CD8-positive, alpha-beta memory T cell (primary cell): ENCODE measurements around the gene GSK3A. TPM values are rescaled to one million over a fixed set of nuclear protein-coding genes. Genes with fewer than 3 reads are reported as not detected.
"Not testable (repeated sequence)": the region's sequence is repeated elsewhere in the genome, so short reads cannot be mapped to it uniquely, and the experiment has no call there.

Source experiments
- CTCF ChIA-PET: fragments of 350-600 bp; sonication (Branson Sonifier 250); formaldehyde crosslinking; loops from one replicate; lab custom pipeline; 2021; ENCODE audit warnings: antibody characterized with exemption; lab: Charles Lee
- POLR2A ChIA-PET: fragments of 350-600 bp; sonication (Branson Sonifier 250); formaldehyde crosslinking; loops from one replicate; lab custom pipeline; 2021; ENCODE audit warnings: antibody characterized with exemption; lab: Charles Lee
- DNase-seq, 5 donors: peaks; one replicate each; pipeline versions ENCODE4 v3.0.0 to v3.0.0-alpha.2; 2020 to 2022; ENCODE audit warnings: mixed read lengths in 1 of 5
- H3K27ac ChIP-seq: one replicate; pipeline ENCODE4 v1.7.0; 2013; ENCODE audit warnings: low read depth, mild to moderate bottlenecking, low read length, moderate library complexity
- H3K27me3 ChIP-seq: 2 replicates; pipeline ENCODE4 v1.7.0; 2013; ENCODE audit warnings: low read length, mild to moderate bottlenecking; ENCODE audit not compliant: insufficient read depth, poor library complexity, severe bottlenecking
- H3K36me3 ChIP-seq: 2 replicates; pipeline ENCODE4 v1.7.0; 2013; ENCODE audit warnings: mild to moderate bottlenecking, low read length, moderate library complexity; ENCODE audit not compliant: insufficient read depth
- H3K4me1 ChIP-seq: 2 replicates; pipeline ENCODE4 v1.7.0; 2013; ENCODE audit warnings: mild to moderate bottlenecking, low read length, moderate library complexity; ENCODE audit not compliant: insufficient read depth
- H3K4me3 ChIP-seq: 2 replicates; pipeline ENCODE4 v1.7.0; 2013; ENCODE audit warnings: mild to moderate bottlenecking, low read length
- H3K9me3 ChIP-seq: 2 replicates; pipeline ENCODE4 v1.7.0; 2013; ENCODE audit warnings: mild to moderate bottlenecking, low read length
- H3K27ac Mint-ChIP-seq, 8 donors: one replicate each; pipeline ENCODE4 v1.8.0; 2020 to 2021; ENCODE audit warnings: mixed read lengths in 8 of 8, mild to moderate bottlenecking in 6 of 8, inconsistent platforms in 3 of 8, moderate library complexity in 3 of 8
- H3K27me3 Mint-ChIP-seq, 2 donors: one replicate each; pipeline ENCODE4 v1.8.0; 2020 to 2021; ENCODE audit warnings: mixed read lengths in 2 of 2, mild to moderate bottlenecking in 1 of 2, moderate library complexity in 1 of 2
- H3K36me3 Mint-ChIP-seq, 3 donors: one replicate each; pipeline ENCODE4 v1.8.0; 2020 to 2021; ENCODE audit warnings: mixed read lengths in 3 of 3, inconsistent platforms in 1 of 3, mild to moderate bottlenecking in 1 of 3
- H3K4me1 Mint-ChIP-seq, 3 donors: one replicate each; pipeline ENCODE4 v1.8.0; 2020 to 2021; ENCODE audit warnings: mixed read lengths in 3 of 3, inconsistent platforms in 1 of 3, mild to moderate bottlenecking in 1 of 3
- H3K4me3 Mint-ChIP-seq, 7 donors: one replicate each; pipeline ENCODE4 v1.8.0; 2020 to 2021; ENCODE audit warnings: mixed read lengths in 7 of 7, mild to moderate bottlenecking in 6 of 7, moderate library complexity in 4 of 7, inconsistent platforms in 2 of 7
- H3K9me3 Mint-ChIP-seq, 5 donors: one replicate each; pipeline ENCODE4 v1.8.0; 2020 to 2022; ENCODE audit warnings: mixed read lengths in 5 of 5, mild to moderate bottlenecking in 3 of 5, moderate library complexity in 2 of 5, inconsistent platforms in 1 of 5
- polyA plus RNA-seq: library from polyadenylated mRNA; unstranded; fragments of 300-500 nt; fragmentation: Illumina TruSeq; gene quantifications from one replicate; pipeline ENCODE4 v1.2.3, GENCODE V29; 2021
- total RNA-seq, 2 experiments: library from RNA; stranded (reverse); gene quantifications; one replicate each; pipeline ENCODE4 v1.2.3, GENCODE V29; 2021

GSK3A gene
- total and polyA plus RNA-seq, 3 experiments from 2014 or later, result 23.8 to 53.5 (median 52.9) TPM

- DNase-seq, result peak in 1 of 5 donors; percentile 48
- Mint-ChIP-seq H3K36me3 (peaks cover 0 to 29% (median 2%) of the 10 kb centered on the region in 3 donors), H3K27me3 (peaks cover 0 to 4% of the 10 kb centered on the region in 2 donors), H3K4me3 (peak overlapping the region in 3 of 7 donors; percentile 83 to 91 (median 89)), H3K27ac (peak overlapping the region in 6 of 8 donors; percentile 95 to 100 (median 98)), H3K9me3 (no peaks in the 10 kb centered on the region), H3K4me1 (peaks cover 21 to 35% (median 31%) of the 10 kb centered on the region in 3 donors)
- no peaks in the 10 kb centered on the region for H3K27me3 ChIP-seq
- POLR2A ChIA-PET, result interaction anchor here (0.6 to 2.5 kb wide), 11 partner anchors 10 to 49 kb away, joined by 3 to 13 read pairs (median 5); partner anchors contain the start of genes GSK3A and ZNF526
- peak overlapping the region; percentile 94 for H3K27ac ChIP-seq
- H3K4me1 ChIP-seq, result peaks cover 29% of the 10 kb centered on the region
- H3K9me3 ChIP-seq, result no peaks in the 10 kb centered on the region
- peaks cover 5% of the 10 kb centered on the region for H3K36me3 ChIP-seq
- H3K4me3 ChIP-seq, result peak overlapping the region; percentile 66
- CTCF ChIA-PET, result interaction anchor here (0.9 to 2.5 kb wide), 6 partner anchors 10 to 161 kb away, joined by 3 to 33 read pairs (median 4); no protein-coding TSS in a partner anchor
Observed at GRCh38 chr19:42269478-42270345, 27.3 kb upstream of the GSK3A start.

- Histone ChIP-seq H3K4me1 (peaks cover 29% of the 10 kb centered on the region), H3K27ac (peak within 1 kb of the TSS; percentile 98), H3K9me3 (no peaks in the 10 kb centered on the region), H3K4me3 (peak within 1 kb of the TSS; percentile 72), H3K27me3 (no peaks in the 10 kb centered on the region), H3K36me3 (no peaks in the 10 kb centered on the region)
- Mint-ChIP-seq H3K9me3 (no peaks in the 10 kb centered on the region), H3K4me1 (peaks cover 21 to 32% (median 27%) of the 10 kb centered on the region in 3 donors), H3K27me3 (peaks cover 0 to 4% of the 10 kb centered on the region in 2 donors), H3K36me3 (peaks cover 0 to 23% (median 0%) of the 10 kb centered on the region in 3 donors), H3K4me3 (peak within 1 kb of the TSS in 3 of 7 donors; percentile 83 to 91 (median 89)), H3K27ac (peak within 1 kb of the TSS in 6 of 8 donors; percentile 95 to 100 (median 98))
- POLR2A ChIA-PET, result interaction anchor here (1.0 to 2.5 kb wide), 4 partner anchors 10 to 26 kb away, joined by 5 to 13 read pairs (median 6); partner anchors contain the start of gene GSK3A
- DNase-seq, result peak; percentile 99 to 100 (median 99)
- CTCF ChIA-PET, result interaction anchor here (1.0 to 2.5 kb wide), 3 partner anchors 11 to 160 kb away, joined by 4 to 6 read pairs (median 4); no protein-coding TSS in a partner anchor
Observed at GRCh38 chr19:42268704-42269477, 26.5 kb upstream of the GSK3A start, which contains the start of gene CIC. Gene CIC, plus strand, starts transcription at chr19:42269252. Its CDS starts 2,532 bp downstream, at chr19:42271784.

DNA sequence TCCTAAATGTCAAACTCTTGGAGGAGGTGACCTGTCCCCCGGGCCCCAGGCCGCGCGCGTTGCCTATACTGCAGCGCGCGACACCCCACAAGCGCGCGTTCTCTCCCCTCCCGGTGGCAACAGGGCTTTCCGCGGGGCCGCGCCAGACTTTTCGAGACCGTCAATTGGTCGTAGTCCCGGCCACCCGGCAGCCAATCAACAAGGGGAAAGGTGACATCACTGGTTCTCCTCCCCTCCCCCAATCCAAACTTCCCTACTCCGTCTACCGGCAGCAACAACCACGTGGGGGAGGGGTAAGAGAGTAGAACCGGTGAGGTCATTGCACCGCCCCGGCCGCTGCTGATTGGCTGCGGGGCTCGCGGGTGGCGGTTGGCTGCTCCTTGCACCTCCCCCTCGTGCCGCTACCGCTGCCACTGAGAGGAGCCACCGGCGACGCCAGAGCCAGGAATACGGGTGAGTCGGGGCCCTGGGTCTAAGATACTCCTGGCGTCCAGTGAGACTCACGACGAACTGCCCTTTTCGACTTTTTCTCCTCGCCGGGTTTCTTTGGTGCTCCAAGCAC is 25.8 kb upstream of the GSK3A start:
- POLR2A ChIA-PET, result interaction anchor here (1.2 kb wide), 1 partner anchor 15 kb away, joined by 5 read pairs; no protein-coding TSS in a partner anchor
- peak overlapping the region; percentile 72 for H3K4me3 ChIP-seq
- peaks cover 0 to 4% of the 10 kb centered on the region in 2 donors for H3K27me3 Mint-ChIP-seq

GRCh38 chr19:42267644-42268141 is 25.3 kb upstream of the GSK3A start:
- Histone ChIP-seq H3K4me3 (peak overlapping the region; percentile 72), H3K27me3 (no peaks in the 10 kb centered on the region), H3K36me3 (no peaks in the 10 kb centered on the region), H3K27ac (peak overlapping the region; percentile 98), H3K9me3 (no peaks in the 10 kb centered on the region), H3K4me1 (peaks cover 29% of the 10 kb centered on the region)
- CTCF ChIA-PET, result interaction anchor here (1.2 kb wide), 1 partner anchor 25 kb away, joined by 3 read pairs; no protein-coding TSS in a partner anchor
- Mint-ChIP-seq H3K4me3 (no peak overlapping the region), H3K27me3 (peaks cover 0 to 5% of the 10 kb centered on the region in 2 donors), H3K4me1 (peaks cover 21 to 32% (median 23%) of the 10 kb centered on the region in 3 donors), H3K27ac (no peak overlapping the region), H3K36me3 (peaks cover 0 to 13% (median 0%) of the 10 kb centered on the region in 3 donors), H3K9me3 (no peaks in the 10 kb centered on the region)
- POLR2A ChIA-PET, result interaction anchor here (0.5 kb wide), 1 partner anchor 44 kb away, joined by 10 read pairs; no protein-coding TSS in a partner anchor
- no peak for DNase-seq

More for the DNA sequence above, 25.8 kb upstream of the GSK3A start:
- no peak overlapping the region for H3K4me3 Mint-ChIP-seq
- peaks cover 21 to 32% (median 23%) of the 10 kb centered on the region in 3 donors for H3K4me1 Mint-ChIP-seq
- Histone ChIP-seq H3K4me1 (peaks cover 29% of the 10 kb centered on the region), H3K27me3 (no peaks in the 10 kb centered on the region), H3K9me3 (no peaks in the 10 kb centered on the region), H3K36me3 (no peaks in the 10 kb centered on the region), H3K27ac (peak overlapping the region; percentile 98)
- H3K36me3 Mint-ChIP-seq, result peaks cover 0 to 17% (median 0%) of the 10 kb centered on the region in 3 donors
- no peaks in the 10 kb centered on the region for H3K9me3 Mint-ChIP-seq
- DNase-seq, result peak; percentile 96 to 100 (median 99)
- CTCF ChIA-PET, result interaction anchor here (1.2 kb wide), 1 partner anchor 25 kb away, joined by 3 read pairs; no protein-coding TSS in a partner anchor
- H3K27ac Mint-ChIP-seq, result no peak overlapping the region

DNA sequence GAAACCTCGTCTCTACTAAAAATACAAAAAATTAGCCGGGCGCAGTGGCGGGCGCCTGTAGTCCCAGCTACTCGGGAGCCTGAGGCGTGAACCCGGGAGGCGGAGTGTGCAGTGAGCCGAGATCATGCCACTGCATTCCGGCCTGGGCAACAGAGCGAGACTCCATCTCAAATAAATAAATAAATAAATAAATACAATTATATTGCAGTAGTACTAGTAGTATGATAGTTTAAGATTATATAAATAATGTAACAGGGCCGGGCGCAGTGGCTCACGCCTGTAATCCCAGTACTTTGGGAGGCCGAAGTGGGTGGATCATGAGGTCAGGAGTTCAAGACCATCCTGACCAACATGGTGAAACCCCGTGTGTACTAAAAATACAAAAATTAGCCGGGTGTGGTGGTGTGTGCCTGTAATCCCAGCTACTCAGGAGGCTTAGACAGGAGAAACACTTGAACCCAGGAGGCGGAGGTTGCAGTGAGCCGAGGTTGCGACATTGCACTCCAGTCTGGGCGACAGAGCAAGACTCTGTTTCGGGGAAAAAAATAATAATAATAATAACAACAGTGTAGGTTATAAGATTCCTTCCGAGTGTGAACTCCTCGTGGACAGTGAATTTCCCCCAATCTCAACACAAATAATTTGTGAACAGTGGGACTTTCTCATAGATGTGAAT is 24.7 kb upstream of the GSK3A start:
- not testable (repeated sequence) for H3K9me3 ChIP-seq, DNase-seq, H3K9me3 Mint-ChIP-seq, H3K27me3 Mint-ChIP-seq, H3K27ac Mint-ChIP-seq, H3K36me3 Mint-ChIP-seq, H3K36me3 ChIP-seq, H3K27me3 ChIP-seq
- peaks cover 21 to 32% (median 23%) of the 10 kb centered on the region in 3 donors for H3K4me1 Mint-ChIP-seq
- Histone ChIP-seq H3K27ac (peak overlapping the region; percentile 98), H3K4me3 (peak overlapping the region; percentile 72), H3K4me1 (peaks cover 29% of the 10 kb centered on the region)
- H3K4me3 Mint-ChIP-seq, result peak overlapping the region in 1 of 7 donors; percentile 17
- CTCF ChIA-PET, result interaction anchor here (1.2 kb wide), 1 partner anchor 24 kb away, joined by 3 read pairs; no protein-coding TSS in a partner anchor
- POLR2A ChIA-PET, result interaction anchor here (0.5 kb wide), 1 partner anchor 43 kb away, joined by 10 read pairs; no protein-coding TSS in a partner anchor

GRCh38 chr19:42266105-42266504 is 23.7 kb upstream of the GSK3A start:
- H3K27me3 ChIP-seq, H3K4me3 ChIP-seq, DNase-seq, H3K9me3 ChIP-seq, H3K9me3 Mint-ChIP-seq, H3K36me3 ChIP-seq, POLR2A ChIA-PET, H3K27me3 Mint-ChIP-seq, H3K27ac ChIP-seq, H3K36me3 Mint-ChIP-seq: not testable (repeated sequence)
- H3K4me1 ChIP-seq, result peaks cover 23% of the 10 kb centered on the region
- Mint-ChIP-seq H3K4me1 (peaks cover 16 to 28% (median 17%) of the 10 kb centered on the region in 3 donors), H3K4me3 (peak overlapping the region in 1 of 7 donors; percentile 1), H3K27ac (peak overlapping the region in 1 of 8 donors; percentile 7)
- CTCF ChIA-PET, result interaction anchor here (1.0 kb wide), 1 partner anchor 13 kb away, joined by 3 read pairs; no protein-coding TSS in a partner anchor
